Neural progenitor cell (in vitro differentiated cells): ENCODE measurements around the gene IFNAR2.

Source experiments
- EZH2 ChIP-seq: fragments of 200-600 bp; sonication (generic); IDR thresholded peaks from 2 replicates; pipeline ENCODE4 v1.6.1; 2017; ENCODE audit warnings: antibody characterized with exemption, mild to moderate bottlenecking, moderate library complexity
- EZH2phosphoT487 ChIP-seq: fragments of 200-600 bp; sonication (generic); IDR thresholded peaks from 2 replicates; pipeline ENCODE4 v1.6.1; 2017; ENCODE audit warnings: antibody characterized with exemption
- TF ChIP-seq, protein P1 (sequence below): fragments of 200-600 bp; sonication (generic); IDR thresholded peaks from 2 replicates; pipeline ENCODE4 v1.5.1; 2017; ENCODE audit warnings: antibody characterized with exemption, mild to moderate bottlenecking

DNA sequence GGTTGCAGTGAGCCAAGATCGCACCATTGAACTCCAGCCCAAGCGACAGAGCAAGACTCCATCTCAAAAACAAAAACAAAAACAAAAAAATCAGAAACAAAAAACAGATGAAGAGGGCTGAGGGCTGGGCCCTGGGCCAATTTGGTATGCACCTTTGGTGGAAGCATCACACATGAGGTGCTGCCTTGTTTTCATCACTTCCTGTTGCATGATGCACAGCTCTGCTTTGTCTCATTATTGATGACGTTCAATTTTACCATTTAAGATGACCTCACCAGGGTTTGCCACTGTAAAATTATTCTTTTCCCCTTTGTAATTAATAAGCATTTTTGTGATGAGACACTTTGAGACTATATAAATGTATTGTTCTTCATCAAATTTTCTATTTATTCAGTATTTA, 9.8 kb upstream of the IFNAR2 start:
- TF ChIP-seq, protein P1, sequence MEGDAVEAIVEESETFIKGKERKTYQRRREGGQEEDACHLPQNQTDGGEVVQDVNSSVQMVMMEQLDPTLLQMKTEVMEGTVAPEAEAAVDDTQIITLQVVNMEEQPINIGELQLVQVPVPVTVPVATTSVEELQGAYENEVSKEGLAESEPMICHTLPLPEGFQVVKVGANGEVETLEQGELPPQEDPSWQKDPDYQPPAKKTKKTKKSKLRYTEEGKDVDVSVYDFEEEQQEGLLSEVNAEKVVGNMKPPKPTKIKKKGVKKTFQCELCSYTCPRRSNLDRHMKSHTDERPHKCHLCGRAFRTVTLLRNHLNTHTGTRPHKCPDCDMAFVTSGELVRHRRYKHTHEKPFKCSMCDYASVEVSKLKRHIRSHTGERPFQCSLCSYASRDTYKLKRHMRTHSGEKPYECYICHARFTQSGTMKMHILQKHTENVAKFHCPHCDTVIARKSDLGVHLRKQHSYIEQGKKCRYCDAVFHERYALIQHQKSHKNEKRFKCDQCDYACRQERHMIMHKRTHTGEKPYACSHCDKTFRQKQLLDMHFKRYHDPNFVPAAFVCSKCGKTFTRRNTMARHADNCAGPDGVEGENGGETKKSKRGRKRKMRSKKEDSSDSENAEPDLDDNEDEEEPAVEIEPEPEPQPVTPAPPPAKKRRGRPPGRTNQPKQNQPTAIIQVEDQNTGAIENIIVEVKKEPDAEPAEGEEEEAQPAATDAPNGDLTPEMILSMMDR: no peak
- no peak for TF ChIP-seq EZH2phosphoT487
- TF ChIP-seq EZH2: no peak
